SK-N-SH (cell line): ENCODE results near the gene KCND3. TPM values are rescaled to one million over a fixed set of nuclear protein-coding genes. Genes with fewer than 3 reads are reported as not detected.

ENCODE experiments used
- CTCF ChIA-PET: fragments of 300-600, 350-600 bp; formaldehyde crosslinking; extraction: SDS; loops from one replicate; lab custom pipeline; 2021; lab: Yijun Ruan, JAX
- POLR2A ChIA-PET: fragments of 350-600 bp; sonication (Branson Sonifier 250); formaldehyde crosslinking; extraction: SDS; loops from one replicate; lab custom pipeline; 2020; ENCODE audit warnings: antibody characterized with exemption, inconsistent platforms; lab: Yijun Ruan, JAX
- DNase-seq: peaks from one replicate; pipeline ENCODE4 v3.0.0; 2012
- H2AFZ ChIP-seq: fragments of 200-600 bp; sonication (generic); 2 replicates; pipeline ENCODE4 v1.8.1; 2016; ENCODE audit warnings: antibody characterized with exemption, mild to moderate bottlenecking, low read depth
- H3F3A ChIP-seq: fragments of 200-600 bp; sonication (generic); replicated peaks from 2 replicates; pipeline ENCODE3; 2016; ENCODE audit warnings: antibody characterized with exemption, mild to moderate bottlenecking; ENCODE audit not compliant: insufficient read depth
- H3K27ac ChIP-seq, 2 experiments: fragments of 200-500 bp in 1 of 2; fragments of 200-600 bp in 1 of 2; sonication (Bioruptor generic) in 1 of 2; sonication (generic), shearing (Covaris generic) in 1 of 2; 2 replicates each; pipeline versions ENCODE4 v1.5.1 to v1.6.1; 2014 to 2016; ENCODE audit warnings: low read depth in 2 of 2, inconsistent platforms in 1 of 2, low read length in 1 of 2, mild to moderate bottlenecking in 1 of 2, mixed read lengths in 1 of 2
- H3K27me3 ChIP-seq: fragments of 200-600 bp; sonication (generic), shearing (Covaris generic); 2 replicates; pipeline ENCODE4 v1.6.1; 2016; ENCODE audit warnings: mixed run types; ENCODE audit not compliant: insufficient read depth
- H3K36me3 ChIP-seq, 2 experiments: fragments of 200-500 bp in 1 of 2; fragments of 200-600 bp in 1 of 2; sonication (Bioruptor generic) in 1 of 2; sonication (generic) in 1 of 2; replicated peaks in 1 of 2; 2 replicates each; pipeline versions ENCODE3 to v1.5.1; 2014 to 2016; ENCODE audit warnings: low read length in 1 of 2, mild to moderate bottlenecking in 1 of 2; ENCODE audit not compliant: insufficient read depth in 2 of 2, control insufficient read depth in 1 of 2
- H3K4me1 ChIP-seq, 2 experiments: fragments of 200-500 bp in 1 of 2; fragments of 200-600 bp in 1 of 2; sonication (Bioruptor generic) in 1 of 2; sonication (generic), shearing (Covaris generic) in 1 of 2; 2 replicates each; pipeline versions ENCODE4 v1.5.1 to v1.6.1; 2014 to 2016; ENCODE audit warnings: low read depth in 1 of 2, low read length in 1 of 2, mixed run types in 1 of 2; ENCODE audit not compliant: insufficient read depth in 2 of 2, control insufficient read depth in 1 of 2
- H3K4me2 ChIP-seq: fragments of 200-600 bp; sonication (generic), shearing (Covaris generic); 2 replicates; pipeline ENCODE4 v1.6.1; 2017; ENCODE audit warnings: mixed run types
- H3K4me3 ChIP-seq, 2 experiments: fragments of 200-500 bp in 1 of 2; fragments of 200-600 bp in 1 of 2; sonication (Bioruptor generic) in 1 of 2; sonication (generic), shearing (Covaris generic) in 1 of 2; 2 replicates each; pipeline versions ENCODE4 v1.5.1 to v1.8.1; 2014 to 2016; ENCODE audit warnings: low read depth in 2 of 2, inconsistent platforms in 1 of 2, low read length in 1 of 2, mild to moderate bottlenecking in 1 of 2, mixed read lengths in 1 of 2, moderate library complexity in 1 of 2
- H3K79me2 ChIP-seq: fragments of 200-600 bp; sonication (generic); 2 replicates; pipeline ENCODE4 v1.8.1; 2017; ENCODE audit warnings: mild to moderate bottlenecking; ENCODE audit not compliant: insufficient read depth
- H3K9ac ChIP-seq: fragments of 200-600 bp; sonication (generic); 2 replicates; pipeline ENCODE4 v1.6.1; 2017; ENCODE audit warnings: mixed run types
- H3K9me2 ChIP-seq: fragments of 200-600 bp; sonication (generic); 2 replicates; pipeline ENCODE4 v1.6.1; 2017; ENCODE audit warnings: mixed run types
- H3K9me3 ChIP-seq: fragments of 200-600 bp; sonication (generic); 2 replicates; pipeline ENCODE4 v1.6.1; 2017; ENCODE audit warnings: mixed run types, mild to moderate bottlenecking, moderate library complexity
- H4K20me1 ChIP-seq: fragments of 200-600 bp; sonication (generic); 2 replicates; pipeline ENCODE4 v1.6.1; 2017; ENCODE audit warnings: mild to moderate bottlenecking, mixed run types; ENCODE audit not compliant: insufficient read depth
- CHD2 ChIP-seq: fragments of 150-350 bp; IDR thresholded peaks from 2 replicates; pipeline ENCODE4 v1.6.1; 2018; ENCODE audit warnings: low read length; ENCODE audit not compliant: partially characterized antibody
- CTCF ChIP-seq: fragments of 200-600 bp; sonication (generic); IDR thresholded peaks from 2 replicates; pipeline ENCODE4 v1.6.1; 2017; ENCODE audit warnings: antibody characterized with exemption, mild to moderate bottlenecking, moderate library complexity
- EP300 ChIP-seq, 2 experiments: IDR thresholded peaks; 2 replicates each; pipeline versions ENCODE4 v1.4.0 to v1.6.1; 2012; ENCODE audit warnings: borderline replicate concordance in 1 of 2, low read depth in 1 of 2, low read length in 1 of 2
- FOXJ3 ChIP-seq: sonication (generic); formaldehyde crosslinking; IDR thresholded peaks from 2 replicates; pipeline ENCODE4 v1.5.1; 2020; ENCODE audit warnings: mild to moderate bottlenecking, missing genetic modification reagents
- FOXM1 ChIP-seq: IDR thresholded peaks from 2 replicates; pipeline ENCODE4 v1.4.0; 2012; ENCODE audit warnings: low read depth, mild to moderate bottlenecking
- JUND ChIP-seq: IDR thresholded peaks from 2 replicates; pipeline ENCODE4 v1.4.0; 2012
- RAD21 ChIP-seq: IDR thresholded peaks from 2 replicates; pipeline ENCODE4 v1.6.1; 2012; ENCODE audit warnings: mild to moderate bottlenecking, low read length
- RXRA ChIP-seq: IDR thresholded peaks from 2 replicates; pipeline ENCODE4 v1.4.0; 2012; ENCODE audit warnings: low read depth, mild to moderate bottlenecking, borderline replicate concordance
- SMC3 ChIP-seq: IDR thresholded peaks from 2 replicates; pipeline ENCODE4 v1.6.1; 2012; ENCODE audit warnings: low read depth, low read length, improper control_type of control experiment
- TAF1 ChIP-seq: IDR thresholded peaks from 2 replicates; pipeline ENCODE4 v1.6.1; 2012; ENCODE audit warnings: low read depth, mild to moderate bottlenecking, low read length, moderate library complexity, borderline replicate concordance
- WGBS: methylation state at CpG from one replicate; pipeline ENCODE4 v1.1.6; 2017; ENCODE audit warnings: low lambda C conversion rate; 5-methylcytosine and 5-hydroxymethylcytosine counted together
- polyA plus RNA-seq, 3 experiments: library from polyadenylated mRNA; depleted of rRNA; stranded (reverse); fragments of >200 nt; gene quantifications; 2 replicates each; pipeline ENCODE4 v1.2.3, GENCODE V29; 2012

KCND3 gene
- polyA plus RNA-seq, 1 of the 3 experiments (the other 2 are of a cell fraction), result not detected

- H3K9ac ChIP-seq, result no peak overlapping the region
- no peak overlapping the region for H3K4me2 ChIP-seq
- no peak overlapping the region for H3K4me3 ChIP-seq
- no peak for DNase-seq
- no peaks in the 10 kb centered on the region for H3K36me3 ChIP-seq
- H3K79me2 ChIP-seq, result no peaks in the 10 kb centered on the region
- no peak overlapping the region for H3K27ac ChIP-seq
- CTCF ChIA-PET, result interaction anchor here (1.3 to 1.5 kb wide), 2 partner anchors 12 to 74 kb away, joined by 3 to 5 read pairs; no protein-coding TSS in a partner anchor
- no peaks in the 10 kb centered on the region for H4K20me1 ChIP-seq
- 23% methylated on average over 2 of the region's 2 CpGs for WGBS
- no peak overlapping the region for H2AFZ ChIP-seq
- TF ChIP-seq FOXJ3 (no peak), FOXM1 (no peak)
- no peaks in the 10 kb centered on the region; the same call in 1 of the 2 replicates for H3K27me3 ChIP-seq
- POLR2A ChIA-PET, result no interaction called here
- no peaks in the 10 kb centered on the region for H3K9me2 ChIP-seq
- H3K4me1 ChIP-seq, result peaks cover 0 to 13% of the 10 kb centered on the region in 2 experiments; a peak in 1 of 4 replicates
- H3F3A ChIP-seq, result no peaks in the 10 kb centered on the region
- no peaks in the 10 kb centered on the region for H3K9me3 ChIP-seq
These were observed 146.3 kb downstream of the KCND3 start for GRCh38 chr1:111843177-111843576.

- Histone ChIP-seq H3K27ac (no peak overlapping the region), H3K4me3 (no peak overlapping the region), H3K79me2 (no peaks in the 10 kb centered on the region), H3F3A (no peaks in the 10 kb centered on the region), H3K4me1 (peaks cover 0 to 7% of the 10 kb centered on the region in 2 experiments; a peak in 1 of 4 replicates)
- TF ChIP-seq FOXJ3 (no peak), RAD21 (no peak), EP300 (IDR thresholded peaks at IDR 0.05; ENCODE audit: borderline replicate concordance in 1 of 2, low read depth in 1 of 2, low read length in 1 of 2) (no peak), JUND (no peak), TAF1 (no peak), RXRA (no peak)
- TF ChIP-seq, all 33 proteins: peak for 0
- 14% methylated on average over 3 of the region's 3 CpGs for WGBS
- Histone ChIP-seq H3K36me3 (no peaks in the 10 kb centered on the region), H3K27me3 (no peaks in the 10 kb centered on the region; the same call in 1 of the 2 replicates), H2AFZ (no peak overlapping the region), H3K9me2 (no peaks in the 10 kb centered on the region), H3K9ac (no peak overlapping the region), H3K4me2 (no peak overlapping the region), H3K9me3 (no peaks in the 10 kb centered on the region), H4K20me1 (no peaks in the 10 kb centered on the region)
- no peak for DNase-seq
- ChIA-PET CTCF (interaction anchor here (1.5 kb wide), 1 partner anchor 73 kb away, joined by 5 read pairs; no protein-coding TSS in a partner anchor), POLR2A (no interaction called here)
These were observed 147.1 kb downstream of the KCND3 start for GRCh38 chr1:111842411-111842810.

- CTCF ChIA-PET, result interaction anchor here (1.6 kb wide), 1 partner anchor 72 kb away, joined by 3 read pairs; no protein-coding TSS in a partner anchor
- Histone ChIP-seq H3K79me2 (no peaks in the 10 kb centered on the region), H3K27ac (no peak overlapping the region), H3F3A (no peaks in the 10 kb centered on the region), H2AFZ (no peak overlapping the region), H4K20me1 (no peaks in the 10 kb centered on the region), H3K4me1 (peaks cover 0 to under 1% of the 10 kb centered on the region in 2 experiments; a peak in 1 of 4 replicates), H3K9me3 (no peaks in the 10 kb centered on the region), H3K4me3 (no peak overlapping the region), H3K4me2 (no peak overlapping the region), H3K36me3 (no peaks in the 10 kb centered on the region), H3K9ac (no peak overlapping the region), H3K27me3 (no peaks in the 10 kb centered on the region), H3K9me2 (no peaks in the 10 kb centered on the region)
- POLR2A ChIA-PET, result no interaction called here
- DNase-seq, result no peak
- no peak for TF ChIP-seq CTCF
- TF ChIP-seq TAF1, result no peak
- no peak for TF ChIP-seq CHD2
- TF ChIP-seq SMC3, result no peak
- WGBS, result 28% methylated on average over 2 of the region's 2 CpGs
These were observed 147.7 kb downstream of the KCND3 start for GRCh38 chr1:111841746-111842145.
